DMS153 treated with DMSO at 0.1 percent for 48 hours (cell line): ENCODE measurements around the gene CS.
"Not testable (repeated sequence)": the region's sequence is repeated elsewhere in the genome, so short reads cannot be mapped to it uniquely, and the experiment has no call there.

Experiments used
- DNase-seq: peaks from one replicate; lab custom pipeline; 2025; ENCODE audit not compliant: unreplicated experiment; lab: John Stamatoyannopoulos, UW

CS gene

DNA sequence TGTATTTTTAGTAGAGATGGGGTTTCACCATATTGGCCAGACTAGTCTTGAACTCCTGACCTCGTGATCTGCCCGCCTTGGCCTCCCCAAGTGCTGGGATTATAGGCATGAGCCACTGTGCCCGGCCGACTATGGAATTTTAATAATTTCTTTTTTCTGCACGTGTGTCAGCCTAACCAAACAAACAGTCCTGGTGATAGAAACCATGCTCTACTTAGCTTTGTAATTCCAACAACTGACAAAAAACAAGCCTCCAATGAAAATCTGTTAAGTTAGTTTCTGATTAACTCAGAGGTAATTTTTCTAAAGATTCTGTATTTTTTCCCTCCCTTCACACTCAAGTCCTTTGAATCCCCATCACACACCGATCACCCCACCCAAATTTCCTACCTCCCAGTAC, 18.1 kb downstream of the CS start:
- DNase-seq, result no peak

GRCh38 chr12:56280849-56281248, 19.3 kb downstream of the CS start:
- DNase-seq, result no peak

GRCh38 chr12:56278905-56279304, 21.2 kb downstream of the CS start:
- no peak for DNase-seq

- no peak for DNase-seq
Observed at GRCh38 chr12:56274299-56274698, 25.8 kb downstream of the CS start.

- DNase-seq, result not testable (repeated sequence)
Observed at GRCh38 chr12:56272468-56272867, 27.7 kb downstream of the CS start.

DNA sequence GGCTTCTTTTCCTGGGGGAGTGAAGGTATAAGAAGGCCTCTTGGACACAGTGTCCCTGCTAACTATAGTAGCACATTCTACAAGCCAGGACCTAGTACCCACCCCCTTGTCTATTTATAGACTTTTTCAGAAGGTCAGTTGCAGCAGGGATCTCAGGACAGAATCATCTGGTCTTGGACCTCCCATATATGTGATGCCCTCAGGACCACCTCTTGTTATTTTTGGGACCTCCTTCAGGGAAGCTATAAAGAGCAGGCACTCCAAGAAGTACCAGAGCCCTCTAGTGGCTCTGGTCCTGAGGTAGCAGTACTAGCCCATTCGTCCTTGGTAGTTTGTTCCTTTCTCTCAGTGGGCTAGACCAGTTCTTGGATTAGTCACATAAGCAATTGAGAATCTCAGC, 29.1 kb downstream of the CS start:
- no peak for DNase-seq

DNA sequence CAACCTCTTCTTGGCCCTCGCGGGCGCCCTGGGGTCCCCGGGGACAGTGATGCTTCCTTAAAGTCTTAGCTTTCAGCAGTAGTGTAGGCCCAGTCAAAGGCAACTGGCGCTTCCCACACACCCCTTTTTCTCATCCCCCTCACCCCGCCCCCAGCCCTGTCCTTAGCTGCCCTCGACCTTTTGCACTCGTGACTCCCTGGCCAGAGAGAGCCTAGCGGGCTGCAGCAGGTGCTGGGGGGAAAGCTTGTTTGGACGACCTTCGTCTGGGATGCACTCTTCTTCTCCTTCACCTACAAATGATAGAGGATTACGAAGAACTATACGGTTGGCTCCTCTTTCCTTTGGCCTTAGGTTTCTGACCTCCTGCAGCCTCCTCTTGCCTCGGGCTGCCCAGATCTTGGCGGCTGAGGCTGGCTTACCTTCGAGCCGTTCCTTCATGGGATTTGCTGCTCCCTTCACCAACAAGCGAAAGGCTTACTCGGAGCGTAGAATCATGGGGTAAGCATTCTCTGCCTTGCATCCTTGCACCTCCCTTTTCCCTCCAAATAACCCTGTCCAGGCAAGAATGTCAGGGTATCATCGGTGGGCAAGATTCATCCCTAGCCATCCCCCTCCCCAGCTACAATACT, 32.6 kb downstream of the CS start:
- DNase-seq, result no peak

DNA sequence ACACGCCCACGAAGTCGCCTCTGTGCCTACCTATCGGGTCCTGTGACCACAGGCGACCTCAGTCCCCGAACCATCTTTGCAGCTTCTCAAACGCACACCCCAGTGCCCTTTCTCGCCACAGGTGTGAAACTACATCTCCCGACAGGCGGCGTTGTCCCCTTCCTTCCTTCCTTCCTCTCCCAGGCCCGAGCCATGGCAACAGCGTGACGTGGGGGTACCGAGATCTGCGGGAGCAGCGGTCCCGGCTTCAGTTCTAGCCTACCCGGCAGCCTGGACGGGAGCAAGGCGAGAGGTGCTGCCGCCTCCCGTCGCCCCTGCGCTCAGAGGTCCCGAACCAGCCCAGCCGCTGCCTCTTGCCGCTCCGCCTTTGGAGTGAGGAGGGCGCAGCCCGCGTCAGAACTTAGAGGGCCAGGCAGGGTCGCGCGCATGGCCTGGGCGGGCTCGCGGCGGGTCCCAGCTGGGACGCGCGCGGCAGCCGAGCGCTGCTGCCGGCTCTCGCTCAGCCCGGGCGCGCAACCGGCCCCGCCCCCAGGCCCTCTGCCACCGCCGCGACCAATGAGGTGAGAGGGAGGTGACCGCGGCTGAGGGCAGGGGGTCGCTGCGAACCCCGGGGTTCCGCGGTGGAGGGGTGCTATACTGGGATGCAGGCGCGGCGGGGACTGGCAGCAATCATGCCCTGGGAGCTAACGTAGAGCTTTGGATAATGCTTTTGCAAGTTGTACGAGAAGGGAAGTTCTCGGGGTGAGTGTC, 33.3 kb downstream of the CS start, which contains the start of gene COQ10A:
COQ10A (plus strand) TSS at position 250 of the 750 bp plus-strand sequence; CDS start at position 427, 177 bp downstream.
- DNase-seq, result peak; percentile 74

GRCh38 chr12:56266068-56266692, 34.0 kb downstream of the CS start:
- not testable (repeated sequence) for DNase-seq

- DNase-seq, result not testable (repeated sequence)
Observed at GRCh38 chr12:56262955-56263354, 37.2 kb downstream of the CS start.

- DNase-seq, result no peak
Observed at GRCh38 chr12:56261503-56262232, 38.5 kb downstream of the CS start.

DNA sequence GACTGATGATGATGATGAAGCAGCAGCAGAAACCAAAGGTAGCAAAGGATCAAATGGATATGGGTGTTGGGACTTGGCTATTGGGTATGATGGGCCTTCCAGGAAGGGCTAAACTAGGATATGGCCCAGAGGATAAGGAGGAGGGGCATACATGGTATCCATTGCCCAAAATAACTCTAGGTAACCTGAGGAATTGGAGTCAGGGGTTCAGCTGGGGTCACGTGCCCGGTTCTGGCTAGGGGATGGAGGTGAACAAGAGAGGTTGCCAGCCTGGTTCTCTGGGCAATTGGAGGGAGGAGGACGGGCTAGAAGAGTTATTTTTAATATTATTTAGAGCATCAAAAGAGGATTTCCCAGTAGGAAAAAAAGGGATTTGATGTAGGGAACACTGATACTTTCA, 39.2 kb downstream of the CS start:
- DNase-seq, result no peak

GRCh38 chr12:56260380-56260779, 39.8 kb downstream of the CS start:
- DNase-seq, result no peak

GRCh38 chr12:56258820-56259183, 41.3 kb downstream of the CS start:
- DNase-seq, result no peak

DNA sequence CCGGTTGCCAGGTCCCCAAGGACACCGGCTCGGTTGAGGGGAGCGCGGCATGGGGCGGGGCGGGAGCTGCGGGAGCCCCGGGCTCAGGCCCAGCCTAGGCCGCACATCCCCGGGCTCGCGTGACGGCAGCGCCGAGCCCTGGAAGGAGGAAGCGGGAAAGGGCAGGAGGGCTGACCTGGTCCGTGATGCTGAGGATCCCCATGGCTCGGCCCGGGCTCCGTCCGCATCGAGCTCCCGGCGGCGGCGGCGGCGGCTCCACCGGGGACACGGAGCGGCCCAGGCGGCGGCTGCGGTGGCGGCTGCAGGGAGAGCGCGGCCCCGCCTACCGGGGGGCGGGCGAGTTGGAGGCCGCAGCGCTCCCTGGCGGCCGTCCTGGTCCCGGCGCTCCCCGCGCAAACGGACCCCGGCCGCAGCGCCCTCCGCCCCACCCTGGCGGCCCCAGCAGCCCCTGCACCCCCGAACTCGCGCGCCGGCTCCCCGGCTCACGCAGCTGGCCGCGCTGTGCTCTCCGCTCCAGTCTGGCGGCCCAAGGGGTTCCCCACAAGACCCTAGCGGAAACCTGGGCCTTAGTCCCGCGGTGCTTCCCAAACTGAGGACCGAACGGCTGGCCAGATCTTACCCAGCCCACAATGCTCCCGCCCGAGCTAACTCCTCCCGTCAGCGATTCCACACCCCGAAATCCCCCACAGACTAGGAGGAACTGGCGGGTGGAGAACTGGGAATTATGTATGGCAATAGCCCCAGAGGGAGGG, 41.9 kb downstream of the CS start, which contains the start of gene ANKRD52:
ANKRD52 (minus strand) TSS at position 317 of the 752 bp plus-strand sequence; CDS start at position 202, 115 bp downstream.
- DNase-seq, result peak; percentile 69

- no peak for DNase-seq
Observed at GRCh38 chr12:56257491-56258067, 42.6 kb downstream of the CS start.

- DNase-seq, result no peak
Observed at GRCh38 chr12:56257071-56257470, 43.1 kb downstream of the CS start.

DNA sequence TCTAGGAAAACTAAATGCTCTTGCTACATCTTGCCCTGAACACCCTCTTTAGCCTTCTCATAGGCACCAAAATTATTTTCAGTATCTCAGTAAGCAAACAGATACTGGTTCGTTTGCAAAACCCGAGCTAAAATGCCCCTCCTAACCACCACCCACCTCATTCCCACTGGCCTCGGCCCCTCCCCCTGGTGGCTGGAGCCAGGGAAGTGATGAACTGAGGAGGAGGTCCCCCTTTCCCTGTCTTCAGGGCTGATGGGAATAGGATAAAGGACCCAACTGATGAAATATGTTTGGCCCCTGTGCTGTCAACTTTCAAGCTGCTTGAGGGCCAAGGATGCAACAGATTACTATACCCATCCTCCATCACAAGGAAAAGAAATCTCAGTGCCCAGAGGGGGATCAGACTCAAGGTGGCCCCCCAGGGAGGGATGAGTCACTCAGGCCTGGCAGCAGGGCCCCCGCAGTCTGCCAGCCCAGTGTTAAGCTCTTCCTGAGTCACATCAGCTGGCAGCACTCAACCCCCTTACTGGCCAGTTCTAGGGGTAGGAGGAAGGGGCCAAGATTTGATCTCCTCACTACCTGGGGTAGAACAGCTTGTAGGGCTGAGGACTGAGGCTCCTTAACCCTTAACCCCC, 43.7 kb downstream of the CS start:
- DNase-seq, result no peak

DNA sequence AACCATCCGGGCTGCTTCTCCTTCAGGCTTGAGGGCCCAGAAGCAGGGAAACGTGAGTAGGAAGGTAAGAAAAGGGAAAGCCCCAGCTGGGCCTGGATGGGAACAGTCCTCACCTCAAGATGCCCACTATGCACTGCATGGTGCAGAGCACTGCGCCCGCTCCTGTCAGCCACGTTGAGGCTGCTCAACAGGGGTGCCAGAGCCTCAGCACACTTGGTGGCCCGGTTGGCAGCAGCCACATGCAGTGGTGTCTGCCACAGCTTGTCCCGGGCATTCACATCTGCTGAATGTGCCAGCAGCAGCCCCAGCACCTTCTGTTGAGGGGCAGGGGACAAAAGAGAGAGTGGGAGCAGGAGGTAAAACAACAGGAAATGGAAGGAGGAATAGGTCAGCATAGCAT, 44.5 kb downstream of the CS start:
- DNase-seq, result no peak

DNA sequence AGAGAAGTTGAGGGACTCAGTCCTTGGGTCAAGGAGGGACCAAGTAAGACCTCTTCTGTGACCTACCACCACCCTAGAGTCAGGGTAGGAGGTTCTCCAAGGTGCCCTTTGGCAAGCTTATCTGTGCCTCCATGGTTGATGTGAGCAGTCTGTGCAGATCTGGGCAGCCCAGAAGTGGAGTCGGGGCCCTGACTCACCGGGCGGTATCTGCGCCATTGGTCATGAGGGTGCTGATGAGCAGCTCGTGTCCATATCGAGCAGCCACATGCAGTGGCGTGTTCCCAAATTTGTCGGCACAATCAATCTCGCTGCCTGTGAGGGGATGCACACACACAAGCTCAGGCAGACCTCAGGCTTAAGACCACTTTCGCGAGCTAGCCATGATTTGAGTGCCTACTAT, 47.0 kb downstream of the CS start:
- no peak for DNase-seq
